Coronary artery (tissue), 2 donors: Measurements from ENCODE around the gene CNOT8.

Experiments
- DNase-seq: peaks from one replicate; pipeline ENCODE4 v3.0.0-alpha.2; 2017; ENCODE audit warnings: low spot score
- H3K27ac ChIP-seq, 2 donors: fragments of 200-600 bp; sonication (generic); one replicate each; pipeline ENCODE4 v1.5.1; 2016 to 2019
- H3K4me3 ChIP-seq: fragments of 200-600 bp; sonication (generic); 2 replicates; pipeline ENCODE4 v1.5.1; 2016; ENCODE audit warnings: mild to moderate bottlenecking, moderate library complexity
- CTCF ChIP-seq: fragments of 200-600 bp; sonication (generic); IDR thresholded peaks from one replicate; pipeline ENCODE4 v1.5.1; 2019; ENCODE audit warnings: antibody characterized with exemption

CNOT8 gene

GRCh38 chr5:154844809-154845208, 13.6 kb upstream of the CNOT8 start:
- TF ChIP-seq CTCF = no peak
- H3K27ac ChIP-seq = no peak overlapping the region
- no peak overlapping the region for H3K4me3 ChIP-seq
- peak; percentile 38 for DNase-seq

DNA sequence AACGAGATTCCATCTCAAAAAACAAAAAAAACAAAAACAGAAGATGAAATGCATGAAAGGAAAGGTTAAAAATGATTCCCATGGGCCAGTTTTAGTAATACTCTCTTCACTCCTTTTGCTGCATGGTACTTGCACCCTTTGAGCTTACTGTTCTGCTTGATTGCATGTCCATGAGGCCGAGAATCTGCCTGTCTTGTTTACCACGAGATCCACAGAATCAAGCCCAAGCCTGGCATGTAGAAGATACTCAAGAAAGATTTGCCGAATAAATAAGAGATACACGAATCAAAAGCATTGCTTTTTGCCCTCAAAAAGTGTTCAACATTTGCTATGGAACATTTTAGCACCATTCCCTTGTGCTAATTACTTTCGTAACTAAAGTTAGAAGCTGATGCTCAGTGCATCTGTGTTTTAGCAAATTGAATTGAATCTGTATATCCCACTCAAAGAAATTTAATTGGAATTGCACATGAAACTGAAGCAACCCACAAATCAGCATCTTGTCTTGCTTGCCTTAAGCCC, 9.1 kb upstream of the CNOT8 start:
- Histone ChIP-seq H3K27ac (peak overlapping the region; percentile 82 to 96), H3K4me3 (peak overlapping the region; percentile 91)
- no peak for DNase-seq
- TF ChIP-seq CTCF = no peak

GRCh38 chr5:154849791-154850201, 8.6 kb upstream of the CNOT8 start:
- TF ChIP-seq CTCF = no peak
- no peak for DNase-seq
- H3K27ac ChIP-seq = peak overlapping the region; percentile 82 to 96

GRCh38 chr5:154850255-154851062, 8.0 kb upstream of the CNOT8 start, which contains the start of gene FAXDC2:
FAXDC2 (minus strand) TSS chr5:154850603; CDS start chr5:154838178, 12,425 bp downstream.
- peak; percentile 92 for DNase-seq
- Histone ChIP-seq H3K27ac (peak within 1 kb of the TSS; percentile 82 to 96), H3K4me3 (peak within 1 kb of the TSS; percentile 91)
- no peak for TF ChIP-seq CTCF

More at GRCh38 chr5:154849791-154850201, 8.6 kb upstream of the CNOT8 start:
- H3K4me3 ChIP-seq = peak overlapping the region; percentile 91

DNA sequence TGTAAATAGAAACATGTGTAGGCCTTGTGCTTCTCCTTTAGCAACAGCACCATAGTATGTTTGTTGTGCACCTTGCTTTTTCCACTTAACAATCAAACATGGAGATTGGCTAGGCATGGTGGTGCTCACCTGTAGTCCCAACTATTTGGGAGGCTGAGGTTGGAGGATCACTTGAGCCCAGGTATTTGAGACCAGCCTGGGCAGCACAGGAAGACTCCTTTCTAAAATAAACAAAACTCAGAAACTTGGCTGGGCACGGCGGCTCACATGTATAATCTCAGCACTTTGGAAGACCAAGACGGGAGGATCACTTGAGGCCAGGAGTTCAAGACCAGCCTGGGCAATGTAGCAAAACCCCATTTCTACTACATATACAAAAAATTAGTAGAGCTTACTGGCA, 7.1 kb upstream of the CNOT8 start:
- H3K4me3 ChIP-seq = no peak overlapping the region
- TF ChIP-seq CTCF = no peak
- H3K27ac ChIP-seq = peak overlapping the region; percentile 82 to 96
- peak; percentile 53 for DNase-seq

DNA sequence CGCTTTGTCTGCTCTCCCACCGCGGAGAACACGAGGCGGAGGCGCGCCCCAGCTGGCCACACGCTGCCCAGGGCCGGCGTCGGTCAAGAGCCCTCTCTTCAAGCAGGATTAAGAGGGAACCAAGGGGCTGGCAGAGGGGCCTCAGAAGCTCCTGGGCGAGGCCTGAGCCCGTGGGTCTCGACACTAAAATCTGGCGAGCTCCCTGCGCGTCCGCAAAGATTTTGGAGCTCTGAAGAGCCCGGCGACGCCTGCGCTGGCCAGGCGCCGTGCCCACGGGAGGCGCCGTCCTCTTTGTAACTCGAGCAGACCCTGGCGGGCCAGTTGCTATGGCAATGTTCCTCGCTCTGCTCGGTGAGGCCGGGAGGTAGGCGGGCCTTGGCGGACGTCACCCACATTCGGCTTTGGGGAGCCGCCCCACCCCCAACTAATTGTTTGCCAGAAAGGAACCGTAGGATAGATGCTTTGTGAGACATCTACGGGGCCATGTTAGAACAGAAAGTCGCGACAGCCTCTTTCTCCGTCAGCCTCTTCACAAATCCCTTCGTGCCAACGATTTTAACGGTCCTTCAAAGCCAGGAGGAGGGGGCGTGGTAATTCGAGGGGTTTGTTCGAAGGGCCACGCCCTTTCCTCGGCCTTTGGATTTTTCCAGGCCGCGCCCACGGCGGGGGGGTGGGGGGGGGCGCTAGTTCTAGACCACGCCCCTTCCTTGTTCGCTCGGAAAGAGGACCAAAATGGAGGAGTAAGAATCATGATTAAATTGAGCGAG, 714 bp upstream of the CNOT8 start:
- DNase-seq = peak; percentile 97

More for the DNA sequence above, 714 bp upstream of the CNOT8 start:
- no peak for TF ChIP-seq CTCF
- Histone ChIP-seq H3K27ac (peak overlapping the region; percentile 90 to 97), H3K4me3 (peak overlapping the region; percentile 93)
